Glutamatergic neuron (in vitro differentiated cells): ENCODE measurements around the gene RHNO1. TPM values are rescaled to one million over a fixed set of nuclear protein-coding genes. Genes with fewer than 3 reads are reported as not detected.

Experiments used
- DNase-seq: peaks from one replicate; pipeline ENCODE4 v3.0.0; 2022
- H3K27ac Mint-ChIP-seq: one replicate; pipeline ENCODE4 v1.8.0; 2020; ENCODE audit warnings: mild to moderate bottlenecking, mixed read lengths, inconsistent platforms; ENCODE audit not compliant: unreplicated experiment
- H3K27me3 Mint-ChIP-seq: one replicate; pipeline ENCODE4 v1.8.0; 2020; ENCODE audit warnings: mild to moderate bottlenecking, moderate library complexity, mixed read lengths, inconsistent platforms; ENCODE audit not compliant: unreplicated experiment
- H3K36me3 Mint-ChIP-seq: one replicate; pipeline ENCODE4 v1.8.0; 2020; ENCODE audit warnings: mild to moderate bottlenecking, mixed read lengths, inconsistent platforms; ENCODE audit not compliant: unreplicated experiment
- H3K4me1 Mint-ChIP-seq: one replicate; pipeline ENCODE4 v1.8.0; 2020; ENCODE audit warnings: mild to moderate bottlenecking, low read depth, mixed read lengths, inconsistent platforms; ENCODE audit not compliant: unreplicated experiment
- H3K4me3 Mint-ChIP-seq: one replicate; pipeline ENCODE4 v1.8.0; 2020; ENCODE audit warnings: mild to moderate bottlenecking, mixed read lengths, inconsistent platforms; ENCODE audit not compliant: unreplicated experiment
- H3K9me3 Mint-ChIP-seq: one replicate; pipeline ENCODE4 v1.8.0; 2020; ENCODE audit warnings: mild to moderate bottlenecking, moderate library complexity, mixed read lengths, inconsistent platforms; ENCODE audit not compliant: unreplicated experiment
- total RNA-seq: library from RNA; stranded (reverse); fragmentation: NEBNext Ultra II Directional; extraction: Animal tissue kit (Norgen Biotek cat#: 25700); gene quantifications from one replicate; pipeline ENCODE4 v1.2.1, GENCODE V29; 2021; ENCODE audit not compliant: unreplicated experiment
- TF ChIP-seq, protein P1 (sequence below): fragments of 200-600 bp; sonication (generic); IDR thresholded peaks from one replicate; pipeline ENCODE4 v1.5.0; 2021; ENCODE audit not compliant: partially characterized antibody, unreplicated experiment

RHNO1 gene
- total RNA-seq, 1 donor from 2014 or later: 14.8 TPM

GRCh38 chr12:2853626-2854025 is 23.4 kb upstream of the RHNO1 start:
- H3K4me1 Mint-ChIP-seq: peaks cover 4% of the 10 kb centered on the region
- no peaks in the 10 kb centered on the region for H3K36me3 Mint-ChIP-seq
- no peak overlapping the region for H3K4me3 Mint-ChIP-seq
- H3K9me3 Mint-ChIP-seq: peaks cover 1% of the 10 kb centered on the region
- no peak overlapping the region for H3K27ac Mint-ChIP-seq
- peaks cover 2% of the 10 kb centered on the region for H3K27me3 Mint-ChIP-seq
- DNase-seq: peak; percentile 92
- TF ChIP-seq, protein P1, sequence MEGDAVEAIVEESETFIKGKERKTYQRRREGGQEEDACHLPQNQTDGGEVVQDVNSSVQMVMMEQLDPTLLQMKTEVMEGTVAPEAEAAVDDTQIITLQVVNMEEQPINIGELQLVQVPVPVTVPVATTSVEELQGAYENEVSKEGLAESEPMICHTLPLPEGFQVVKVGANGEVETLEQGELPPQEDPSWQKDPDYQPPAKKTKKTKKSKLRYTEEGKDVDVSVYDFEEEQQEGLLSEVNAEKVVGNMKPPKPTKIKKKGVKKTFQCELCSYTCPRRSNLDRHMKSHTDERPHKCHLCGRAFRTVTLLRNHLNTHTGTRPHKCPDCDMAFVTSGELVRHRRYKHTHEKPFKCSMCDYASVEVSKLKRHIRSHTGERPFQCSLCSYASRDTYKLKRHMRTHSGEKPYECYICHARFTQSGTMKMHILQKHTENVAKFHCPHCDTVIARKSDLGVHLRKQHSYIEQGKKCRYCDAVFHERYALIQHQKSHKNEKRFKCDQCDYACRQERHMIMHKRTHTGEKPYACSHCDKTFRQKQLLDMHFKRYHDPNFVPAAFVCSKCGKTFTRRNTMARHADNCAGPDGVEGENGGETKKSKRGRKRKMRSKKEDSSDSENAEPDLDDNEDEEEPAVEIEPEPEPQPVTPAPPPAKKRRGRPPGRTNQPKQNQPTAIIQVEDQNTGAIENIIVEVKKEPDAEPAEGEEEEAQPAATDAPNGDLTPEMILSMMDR: peak; percentile 80

DNA sequence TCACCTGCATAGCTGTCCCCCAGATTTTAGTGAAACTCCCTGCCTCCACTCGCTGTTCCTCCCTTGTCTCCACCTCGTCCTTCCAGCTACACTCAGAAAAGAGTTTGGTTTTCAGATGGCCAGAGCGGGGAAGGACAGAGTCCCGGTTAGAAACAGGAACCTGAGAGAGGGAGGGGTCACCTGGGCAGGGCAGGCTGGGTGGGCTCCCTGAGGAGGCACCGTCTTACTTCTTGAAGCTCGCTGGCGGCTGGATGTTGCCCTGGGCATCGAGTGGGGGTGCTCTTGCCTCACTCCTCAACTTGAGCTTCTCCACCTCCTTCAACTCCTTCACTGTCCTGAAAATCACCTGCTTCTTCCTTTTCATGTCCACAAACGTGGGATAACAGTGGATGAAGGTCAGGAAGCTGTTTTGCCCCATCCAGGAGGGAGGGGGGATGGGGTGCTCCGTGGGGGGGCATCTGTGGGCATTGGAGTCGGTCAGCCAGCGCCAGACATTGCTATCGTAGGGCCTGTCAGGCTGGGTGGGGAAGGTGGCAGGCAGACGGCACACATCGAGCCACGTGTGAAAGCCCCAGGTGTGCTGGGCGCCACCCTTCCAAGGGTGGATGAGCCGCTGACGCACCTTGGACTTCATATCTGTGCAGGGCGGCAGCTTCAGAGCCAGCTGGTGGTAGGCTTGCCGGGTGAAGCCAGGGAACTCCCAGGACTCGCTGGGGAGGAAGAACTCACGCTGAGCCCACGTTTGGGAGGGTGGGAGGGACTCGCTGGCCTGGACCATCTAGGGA is 22.2 kb upstream of the RHNO1 start:
- TF ChIP-seq, protein P1: no peak
- H3K27me3 Mint-ChIP-seq: no peaks in the 10 kb centered on the region
- no peak for DNase-seq
- no peaks in the 10 kb centered on the region for H3K4me1 Mint-ChIP-seq
- no peaks in the 10 kb centered on the region for H3K36me3 Mint-ChIP-seq
- H3K4me3 Mint-ChIP-seq: no peak overlapping the region
- peaks cover 1% of the 10 kb centered on the region for H3K9me3 Mint-ChIP-seq
- H3K27ac Mint-ChIP-seq: no peak overlapping the region

- H3K4me1 Mint-ChIP-seq: no peaks in the 10 kb centered on the region
- no peak for DNase-seq
- H3K4me3 Mint-ChIP-seq: no peak overlapping the region
- no peaks in the 10 kb centered on the region for H3K36me3 Mint-ChIP-seq
- H3K9me3 Mint-ChIP-seq: peaks cover 1% of the 10 kb centered on the region
- TF ChIP-seq, protein P1: no peak
- H3K27ac Mint-ChIP-seq: no peak overlapping the region
- no peaks in the 10 kb centered on the region for H3K27me3 Mint-ChIP-seq
Measured at GRCh38 chr12:2855546-2855945, 21.5 kb upstream of the RHNO1 start.

- no peak overlapping the region for H3K4me3 Mint-ChIP-seq
- peaks cover 1% of the 10 kb centered on the region for H3K9me3 Mint-ChIP-seq
- no peaks in the 10 kb centered on the region for H3K36me3 Mint-ChIP-seq
- H3K27me3 Mint-ChIP-seq: no peaks in the 10 kb centered on the region
- no peak overlapping the region for H3K27ac Mint-ChIP-seq
- no peaks in the 10 kb centered on the region for H3K4me1 Mint-ChIP-seq
- DNase-seq: no peak
- TF ChIP-seq, protein P1: no peak
Measured at GRCh38 chr12:2856051-2856450, 21.0 kb upstream of the RHNO1 start.

DNA sequence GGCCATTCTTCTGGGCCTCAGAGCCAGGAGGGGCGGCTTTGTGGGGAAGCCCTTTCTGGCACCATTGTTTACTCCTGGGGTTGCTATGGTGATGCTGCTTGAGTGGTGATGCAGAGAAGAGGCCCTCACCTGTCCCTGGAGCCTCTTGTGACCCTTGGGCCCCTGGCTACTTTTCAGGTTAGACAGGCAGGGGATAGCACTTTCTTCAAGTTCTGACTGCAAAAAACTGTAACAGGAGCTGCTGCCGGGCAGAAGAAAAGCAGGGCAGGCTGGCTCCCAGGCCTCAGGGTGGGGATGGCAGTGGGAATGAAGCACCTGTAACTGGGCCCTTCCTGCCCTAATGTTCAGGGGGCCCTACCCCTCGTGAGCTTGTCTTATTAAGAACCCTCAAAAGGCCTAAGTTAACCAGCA is 20.0 kb upstream of the RHNO1 start, which contains the start of gene TEX52:
TSS of gene TEX52 (minus strand) at position 19 of the 411 bp plus-strand sequence. CDS start at position 6, 13 bp downstream.
- H3K27ac Mint-ChIP-seq: no peak within 1 kb of the TSS
- no peak for DNase-seq

More for the DNA sequence above, 20.0 kb upstream of the RHNO1 start, which contains the start of gene TEX52:
- Mint-ChIP-seq H3K4me1 (no peaks in the 10 kb centered on the region), H3K9me3 (peaks cover 3% of the 10 kb centered on the region), H3K27me3 (no peaks in the 10 kb centered on the region), H3K36me3 (no peaks in the 10 kb centered on the region), H3K4me3 (no peak within 1 kb of the TSS)
- TF ChIP-seq, protein P1: no peak
